ENCODE measurements around the gene FRAS1. TPM values are rescaled to one million over a fixed set of nuclear protein-coding genes. Genes with fewer than 3 reads are reported as not detected.

FRAS1 gene
- total RNA-seq, 1 donor from 2014 or later = 24.6 TPM

GRCh38 chr4:78210694-78211410, 153.7 kb downstream of the FRAS1 start:
- Histone ChIP-seq H3K27ac (ENCODE audit: low read depth, low read length) (no peak overlapping the region), H3K36me3 (ENCODE audit: insufficient read depth, low read length) (no peaks in the 10 kb centered on the region), H4K20me1 (ENCODE audit: insufficient read depth, low read length) (no peaks in the 10 kb centered on the region), H3K9me3 (ENCODE audit: insufficient read depth, low read depth, low read length) (no peaks in the 10 kb centered on the region), H3K4me1 (ENCODE audit: insufficient read depth, low read length) (no peaks in the 10 kb centered on the region), H3K4me3 (ENCODE audit: insufficient read depth, low read depth, low read length) (no peak overlapping the region), H3K27me3 (ENCODE audit: insufficient read depth, low read length) (no peaks in the 10 kb centered on the region), H2AFZ (ENCODE audit: low read depth, low read length) (no peak overlapping the region), H3K79me2 (ENCODE audit: insufficient read depth, low read length) (no peaks in the 10 kb centered on the region), H3K4me2 (ENCODE audit: low read length) (no peak overlapping the region), H3K9ac (ENCODE audit: low read length) (no peak overlapping the region)
- DNase-seq (ENCODE audit: low read depth) (no peak), FAIRE-seq (no peak)
- no peak overlapping the region for H3K4me3 Mint-ChIP-seq (ENCODE audit: unreplicated experiment)
- H3K27me3 Mint-ChIP-seq (ENCODE audit: low read depth, unreplicated experiment) = no peaks in the 10 kb centered on the region
- no peaks in the 10 kb centered on the region for H3K9me3 Mint-ChIP-seq (ENCODE audit: unreplicated experiment)
- H3K4me1 Mint-ChIP-seq (ENCODE audit: low read depth, unreplicated experiment) = peaks cover 12% of the 10 kb centered on the region
- TF ChIP-seq EZH2 (IDR thresholded peaks at IDR 0.05; ENCODE audit: insufficient read depth, low read length) = no peak
- TF ChIP-seq, protein P1, sequence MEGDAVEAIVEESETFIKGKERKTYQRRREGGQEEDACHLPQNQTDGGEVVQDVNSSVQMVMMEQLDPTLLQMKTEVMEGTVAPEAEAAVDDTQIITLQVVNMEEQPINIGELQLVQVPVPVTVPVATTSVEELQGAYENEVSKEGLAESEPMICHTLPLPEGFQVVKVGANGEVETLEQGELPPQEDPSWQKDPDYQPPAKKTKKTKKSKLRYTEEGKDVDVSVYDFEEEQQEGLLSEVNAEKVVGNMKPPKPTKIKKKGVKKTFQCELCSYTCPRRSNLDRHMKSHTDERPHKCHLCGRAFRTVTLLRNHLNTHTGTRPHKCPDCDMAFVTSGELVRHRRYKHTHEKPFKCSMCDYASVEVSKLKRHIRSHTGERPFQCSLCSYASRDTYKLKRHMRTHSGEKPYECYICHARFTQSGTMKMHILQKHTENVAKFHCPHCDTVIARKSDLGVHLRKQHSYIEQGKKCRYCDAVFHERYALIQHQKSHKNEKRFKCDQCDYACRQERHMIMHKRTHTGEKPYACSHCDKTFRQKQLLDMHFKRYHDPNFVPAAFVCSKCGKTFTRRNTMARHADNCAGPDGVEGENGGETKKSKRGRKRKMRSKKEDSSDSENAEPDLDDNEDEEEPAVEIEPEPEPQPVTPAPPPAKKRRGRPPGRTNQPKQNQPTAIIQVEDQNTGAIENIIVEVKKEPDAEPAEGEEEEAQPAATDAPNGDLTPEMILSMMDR (IDR thresholded peaks at IDR 0.05; ENCODE audit: insufficient read depth, low read depth, low read length) = no peak
- no peak overlapping the region for H3K27ac Mint-ChIP-seq (ENCODE audit: unreplicated experiment)
- H3K36me3 Mint-ChIP-seq (ENCODE audit: low read depth, unreplicated experiment) = no peaks in the 10 kb centered on the region

- FAIRE-seq = no peak
- H3K27ac ChIP-seq (ENCODE audit: low read depth, low read length) = no peak overlapping the region
- no peaks in the 10 kb centered on the region for H3K27me3 Mint-ChIP-seq (ENCODE audit: low read depth, unreplicated experiment)
- H4K20me1 ChIP-seq (ENCODE audit: insufficient read depth, low read length) = no peaks in the 10 kb centered on the region
- H3K4me3 Mint-ChIP-seq (ENCODE audit: unreplicated experiment) = no peak overlapping the region
- H3K36me3 ChIP-seq (ENCODE audit: insufficient read depth, low read length) = no peaks in the 10 kb centered on the region
- H3K79me2 ChIP-seq (ENCODE audit: insufficient read depth, low read length) = no peaks in the 10 kb centered on the region
- no peaks in the 10 kb centered on the region for H3K4me1 ChIP-seq (ENCODE audit: insufficient read depth, low read length)
- no peak overlapping the region for H3K4me2 ChIP-seq (ENCODE audit: low read length)
- H3K27ac Mint-ChIP-seq (ENCODE audit: unreplicated experiment) = no peak overlapping the region
- H3K27me3 ChIP-seq (ENCODE audit: insufficient read depth, low read length) = no peaks in the 10 kb centered on the region
- no peaks in the 10 kb centered on the region for H3K9me3 ChIP-seq (ENCODE audit: insufficient read depth, low read depth, low read length)
- H3K36me3 Mint-ChIP-seq (ENCODE audit: low read depth, unreplicated experiment) = no peaks in the 10 kb centered on the region
- no peak overlapping the region for H3K4me3 ChIP-seq (ENCODE audit: insufficient read depth, low read depth, low read length)
- DNase-seq (ENCODE audit: low read depth) = no peak
- no peak overlapping the region for H3K9ac ChIP-seq (ENCODE audit: low read length)
- no peaks in the 10 kb centered on the region for H3K9me3 Mint-ChIP-seq (ENCODE audit: unreplicated experiment)
- no peak overlapping the region for H2AFZ ChIP-seq (ENCODE audit: low read depth, low read length)
- TF ChIP-seq, protein P1 (IDR thresholded peaks at IDR 0.05; ENCODE audit: insufficient read depth, low read depth, low read length) = no peak
- no peak for TF ChIP-seq EZH2 (IDR thresholded peaks at IDR 0.05; ENCODE audit: insufficient read depth, low read length)
- peaks cover 2% of the 10 kb centered on the region for H3K4me1 Mint-ChIP-seq (ENCODE audit: low read depth, unreplicated experiment)
Measured at GRCh38 chr4:78213218-78213617, 156.1 kb downstream of the FRAS1 start.

- H3K9me3 ChIP-seq (ENCODE audit: insufficient read depth, low read depth, low read length) = no peaks in the 10 kb centered on the region
- no peaks in the 10 kb centered on the region for H3K79me2 ChIP-seq (ENCODE audit: insufficient read depth, low read length)
- no peaks in the 10 kb centered on the region for H4K20me1 ChIP-seq (ENCODE audit: insufficient read depth, low read length)
- no peak overlapping the region for H3K4me2 ChIP-seq (ENCODE audit: low read length)
- Mint-ChIP-seq H3K36me3 (ENCODE audit: low read depth, unreplicated experiment) (no peaks in the 10 kb centered on the region), H3K27me3 (ENCODE audit: low read depth, unreplicated experiment) (no peaks in the 10 kb centered on the region), H3K4me1 (ENCODE audit: low read depth, unreplicated experiment) (no peaks in the 10 kb centered on the region), H3K27ac (ENCODE audit: unreplicated experiment) (no peak overlapping the region), H3K9me3 (ENCODE audit: unreplicated experiment) (no peaks in the 10 kb centered on the region), H3K4me3 (ENCODE audit: unreplicated experiment) (no peak overlapping the region)
- H3K27ac ChIP-seq (ENCODE audit: low read depth, low read length) = no peak overlapping the region
- H3K4me1 ChIP-seq (ENCODE audit: insufficient read depth, low read length) = no peaks in the 10 kb centered on the region
- H3K27me3 ChIP-seq (ENCODE audit: insufficient read depth, low read length) = no peaks in the 10 kb centered on the region
- no peak overlapping the region for H2AFZ ChIP-seq (ENCODE audit: low read depth, low read length)
- no peak for DNase-seq (ENCODE audit: low read depth)
- H3K9ac ChIP-seq (ENCODE audit: low read length) = no peak overlapping the region
- no peak for TF ChIP-seq EZH2 (IDR thresholded peaks at IDR 0.05; ENCODE audit: insufficient read depth, low read length)
- TF ChIP-seq, protein P1 (IDR thresholded peaks at IDR 0.05; ENCODE audit: insufficient read depth, low read depth, low read length) = no peak
- H3K4me3 ChIP-seq (ENCODE audit: insufficient read depth, low read depth, low read length) = no peak overlapping the region
- peak; percentile 17 for FAIRE-seq
- H3K36me3 ChIP-seq (ENCODE audit: insufficient read depth, low read length) = no peaks in the 10 kb centered on the region
Measured at GRCh38 chr4:78214078-78214477, 157.0 kb downstream of the FRAS1 start.
